Smooth muscle cell (in vitro differentiated cells): ENCODE data around the gene PLAGL2. TPM values are rescaled to one million over a fixed set of nuclear protein-coding genes. Genes with fewer than 3 reads are reported as not detected.

ENCODE experiments used
- DNase-seq: peaks from one replicate; lab custom pipeline; 2025; ENCODE audit not compliant: unreplicated experiment; lab: John Stamatoyannopoulos, UW
- H2AFZ ChIP-seq: fragments of 200-600 bp; sonication (generic); 2 replicates; pipeline ENCODE4 v1.6.0; 2016; ENCODE audit warnings: antibody characterized with exemption, low read depth, mild to moderate bottlenecking
- H3F3A ChIP-seq: fragments of 200-600 bp; sonication (generic); 2 replicates; pipeline ENCODE4 v1.6.0; 2017; ENCODE audit warnings: antibody characterized with exemption, low read depth
- H3K27ac ChIP-seq: fragments of 200-600 bp; sonication (generic); 2 replicates; pipeline ENCODE4 v1.5.1; 2016; ENCODE audit warnings: low read depth, mild to moderate bottlenecking
- H3K27me3 ChIP-seq: fragments of 200-600 bp; sonication (generic); 2 replicates; pipeline ENCODE4 v1.6.1; 2016; ENCODE audit warnings: low read depth, mild to moderate bottlenecking
- H3K36me3 ChIP-seq: fragments of 200-600 bp; sonication (generic); 2 replicates; pipeline ENCODE4 v1.5.1; 2016; ENCODE audit warnings: low read depth
- H3K4me1 ChIP-seq: fragments of 200-600 bp; sonication (generic); 2 replicates; pipeline ENCODE4 v1.5.1; 2016; ENCODE audit warnings: low read depth
- H3K4me2 ChIP-seq: fragments of 200-600 bp; sonication (generic); 2 replicates; pipeline ENCODE4 v1.6.0; 2016; ENCODE audit warnings: mild to moderate bottlenecking
- H3K4me3 ChIP-seq: fragments of 200-600 bp; sonication (generic); 2 replicates; pipeline ENCODE4 v1.5.1; 2016; ENCODE audit warnings: mild to moderate bottlenecking
- H3K79me2 ChIP-seq: fragments of 200-600 bp; sonication (generic); 2 replicates; pipeline ENCODE4 v1.6.0; 2016; ENCODE audit warnings: low read depth, mild to moderate bottlenecking
- H3K9ac ChIP-seq: fragments of 200-600 bp; sonication (generic); 2 replicates; pipeline ENCODE4 v1.6.0; 2016; ENCODE audit warnings: low read depth
- H3K9me3 ChIP-seq: fragments of 200-600 bp; sonication (generic); replicated peaks from 2 replicates; pipeline ENCODE4 v1.5.1; 2016; ENCODE audit warnings: low read depth
- H4K20me1 ChIP-seq: fragments of 200-600 bp; sonication (generic); 2 replicates; pipeline ENCODE4 v1.6.0; 2016; ENCODE audit warnings: low read depth
- CTCF ChIP-seq: fragments of 200-600 bp; sonication (generic); IDR thresholded peaks from 2 replicates; pipeline ENCODE4 v1.5.1; 2017; ENCODE audit warnings: borderline replicate concordance, mild to moderate bottlenecking, antibody characterized with exemption; ENCODE audit not compliant: insufficient read depth, poor library complexity, severe bottlenecking
- WGBS: methylation state at CpG from one replicate; pipeline ENCODE4 v1.1.7; 2016; ENCODE audit warnings: low lambda C conversion rate; 5-methylcytosine and 5-hydroxymethylcytosine counted together
- polyA plus RNA-seq: library from polyadenylated mRNA; unstranded; fragments of >200 nt; fragmentation: Nextera tagmentation; extraction: Ambion mirVana; gene quantifications from 2 replicates; pipeline ENCODE4 v1.2.1, GENCODE V29; 2016
- total RNA-seq: library from RNA; depleted of rRNA; stranded (reverse); fragments of >200 nt; gene quantifications from 2 replicates; pipeline ENCODE4 v1.2.3, GENCODE V29; 2014

Gene PLAGL2
- total and polyA plus RNA-seq, 2 experiments from 2014 or later, result 10.4 to 18.7 TPM

GRCh38 chr20:32227744-32228688 is 20.5 kb upstream of the PLAGL2 start:
- peak overlapping the region; percentile 58 for H3K9ac ChIP-seq
- peaks cover 5% of the 10 kb centered on the region for H3K36me3 ChIP-seq
- H4K20me1 ChIP-seq, result no peaks in the 10 kb centered on the region
- no peak overlapping the region for H3K4me3 ChIP-seq
- H3K4me2 ChIP-seq, result peak overlapping the region; percentile 58
- H2AFZ ChIP-seq, result no peak overlapping the region
- H3K4me1 ChIP-seq, result no peaks in the 10 kb centered on the region
- H3F3A ChIP-seq, result no peaks in the 10 kb centered on the region
- TF ChIP-seq CTCF, result no peak
- no peak for DNase-seq
- no peaks in the 10 kb centered on the region for H3K9me3 ChIP-seq
- WGBS, result 73% methylated on average over 22 of the region's 22 CpGs
- H3K79me2 ChIP-seq, result no peaks in the 10 kb centered on the region
- no peaks in the 10 kb centered on the region for H3K27me3 ChIP-seq
- peak overlapping the region; percentile 75 for H3K27ac ChIP-seq

GRCh38 chr20:32227306-32227705 is 19.8 kb upstream of the PLAGL2 start:
- Histone ChIP-seq H3K9ac (peak overlapping the region; percentile 19), H3K36me3 (peaks cover 8% of the 10 kb centered on the region), H3K4me2 (peak overlapping the region; percentile 58), H3K27ac (peak overlapping the region; percentile 75), H3K79me2 (no peaks in the 10 kb centered on the region), H4K20me1 (no peaks in the 10 kb centered on the region), H2AFZ (no peak overlapping the region), H3K27me3 (no peaks in the 10 kb centered on the region), H3K4me1 (no peaks in the 10 kb centered on the region), H3K9me3 (no peaks in the 10 kb centered on the region), H3K4me3 (no peak overlapping the region), H3F3A (no peaks in the 10 kb centered on the region)
- WGBS, result 87% methylated on average over 7 of the region's 7 CpGs
- no peak for DNase-seq
- no peak for TF ChIP-seq CTCF

GRCh38 chr20:32226391-32226790 is 18.8 kb upstream of the PLAGL2 start:
- 100% methylated on average over 1 of the region's 1 CpG for WGBS
- Histone ChIP-seq H3K36me3 (peaks cover 7% of the 10 kb centered on the region), H4K20me1 (no peaks in the 10 kb centered on the region), H3K9me3 (no peaks in the 10 kb centered on the region), H3K4me1 (no peaks in the 10 kb centered on the region), H3K79me2 (no peaks in the 10 kb centered on the region), H3F3A (no peaks in the 10 kb centered on the region), H3K27ac (no peak overlapping the region), H3K4me2 (no peak overlapping the region), H3K27me3 (no peaks in the 10 kb centered on the region), H3K9ac (no peak overlapping the region), H3K4me3 (no peak overlapping the region), H2AFZ (no peak overlapping the region)
- DNase-seq, result no peak
- TF ChIP-seq CTCF, result no peak

- Histone ChIP-seq H4K20me1 (peaks cover 5% of the 10 kb centered on the region), H3K9ac (no peak overlapping the region), H3K79me2 (no peaks in the 10 kb centered on the region), H3K9me3 (no peaks in the 10 kb centered on the region), H3K4me2 (no peak overlapping the region), H3K4me1 (no peaks in the 10 kb centered on the region), H3K27me3 (no peaks in the 10 kb centered on the region), H3K27ac (no peak overlapping the region), H3F3A (no peaks in the 10 kb centered on the region), H3K36me3 (peaks cover 3% of the 10 kb centered on the region), H3K4me3 (no peak overlapping the region), H2AFZ (no peak overlapping the region)
- no peak for TF ChIP-seq CTCF
- 93% methylated on average over 4 of the region's 4 CpGs for WGBS
- DNase-seq, result no peak
Observed at GRCh38 chr20:32224463-32224862, 16.9 kb upstream of the PLAGL2 start.
